Omental fat pad (tissue), 4 donors: ENCODE results near the gene CYFIP1. TPM values are rescaled to one million over a fixed set of nuclear protein-coding genes. Genes with fewer than 3 reads are reported as not detected.
A peak's percentile ranks its signal among the peaks of the same experiment; 100 is the strongest.

Experiments used
- ATAC-seq: fragments of 150-250 bp; one replicate; pipeline ENCODE4 v1.9.1; 2016; ENCODE audit warnings: mild to moderate bottlenecking, moderate library complexity; ENCODE audit not compliant: low FRiP score
- DNase-seq: peaks from one replicate; pipeline ENCODE4 v3.0.0-alpha.2; 2019; ENCODE audit warnings: low spot score
- CTCF ChIP-seq, 3 donors: fragments of 450-650 bp; IDR thresholded peaks; one replicate each; pipeline ENCODE4 v1.5.1; 2016 to 2017; ENCODE audit warnings: antibody characterized with exemption in 3 of 3, mild to moderate bottlenecking in 3 of 3, moderate library complexity in 2 of 3
- total RNA-seq, 4 donors: library from RNA; depleted of rRNA; stranded (reverse); fragments of >200 nt; gene quantifications; one replicate each; pipeline ENCODE4 v1.1.0, GENCODE V29; 2016

Gene CYFIP1
- total RNA-seq, 4 donors from 2014 or later: 86.4 to 129 (median 97.5) TPM

GRCh38 chr15:22931784-22932536 is 48.2 kb downstream of the CYFIP1 start:
- no peak for TF ChIP-seq CTCF (IDR thresholded peaks at IDR 0.05)
- no peak for DNase-seq
- no peak for ATAC-seq

- DNase-seq: no peak
- ATAC-seq: peak; percentile 45
- TF ChIP-seq CTCF (IDR thresholded peaks at IDR 0.05): no peak
These were observed 49.2 kb downstream of the CYFIP1 start for GRCh38 chr15:22930782-22931484.

GRCh38 chr15:22927761-22928160 is 52.4 kb downstream of the CYFIP1 start:
- no peak for DNase-seq
- TF ChIP-seq CTCF (IDR thresholded peaks at IDR 0.05): no peak
- ATAC-seq: no peak

GRCh38 chr15:22925875-22926274 is 54.3 kb downstream of the CYFIP1 start:
- ATAC-seq (no peak), DNase-seq (no peak)
- TF ChIP-seq CTCF (IDR thresholded peaks at IDR 0.05): no peak

GRCh38 chr15:22922003-22922402 is 58.2 kb downstream of the CYFIP1 start:
- ATAC-seq (no peak), DNase-seq (no peak)
- no peak for TF ChIP-seq CTCF (IDR thresholded peaks at IDR 0.05)

GRCh38 chr15:22919171-22919570 is 61.0 kb downstream of the CYFIP1 start:
- no peak for TF ChIP-seq CTCF (IDR thresholded peaks at IDR 0.05)
- ATAC-seq: no peak
- no peak for DNase-seq
